HepG2 (cell line): ENCODE data around the gene SLC2A4. TPM values are rescaled to one million over a fixed set of nuclear protein-coding genes. Genes with fewer than 3 reads are reported as not detected.

ENCODE experiments used
- AFF4 ChIP-seq: sonication (generic); formaldehyde crosslinking; IDR thresholded peaks from 2 replicates; pipeline ENCODE4 v1.4.0; 2020; ENCODE audit warnings: missing genetic modification reagents
- ARID5B ChIP-seq: IDR thresholded peaks from 2 replicates; pipeline ENCODE4 v1.4.0; 2020; ENCODE audit warnings: mild to moderate bottlenecking, missing genetic modification reagents
- CHD4 ChIP-seq: fragments of 200-600 bp; sonication (generic); IDR thresholded peaks from 2 replicates; pipeline ENCODE4 v1.7.0; 2017; ENCODE audit warnings: mild to moderate bottlenecking, low read length, borderline replicate concordance
- CREB3 ChIP-seq: sonication (generic); formaldehyde crosslinking; IDR thresholded peaks from 2 replicates; pipeline ENCODE4 v1.5.0; 2020; ENCODE audit warnings: missing genetic modification reagents
- ELF1 ChIP-seq: sonication (generic); formaldehyde crosslinking; IDR thresholded peaks from 2 replicates; pipeline ENCODE4 v1.4.0; 2020; ENCODE audit warnings: missing genetic modification reagents
- NR2F6 ChIP-seq, 2 experiments: IDR thresholded peaks; 2 replicates each; pipeline ENCODE4 v1.6.1; 2016; ENCODE audit warnings: antibody characterized with exemption in 1 of 2, mild to moderate bottlenecking in 1 of 2
- RBM39 ChIP-seq: fragments of 200-400 bp; formaldehyde crosslinking; IDR thresholded peaks from one replicate; pipeline ENCODE4 v1.6.1; 2018; ENCODE audit warnings: antibody characterized with exemption, mild to moderate bottlenecking, low read depth, low read length; ENCODE audit not compliant: poor library complexity, severe bottlenecking
- RORA ChIP-seq: sonication (generic); formaldehyde crosslinking; IDR thresholded peaks from 2 replicates; pipeline ENCODE4 v1.5.0; 2020; ENCODE audit warnings: mild to moderate bottlenecking, missing genetic modification reagents, moderate library complexity
- SRSF9 ChIP-seq: fragments of 200-400 bp; formaldehyde crosslinking; IDR thresholded peaks from 2 replicates; pipeline ENCODE4 v1.6.1; 2018; ENCODE audit warnings: borderline replicate concordance, mild to moderate bottlenecking, low read depth, low read length; ENCODE audit not compliant: insufficient read depth, poor library complexity, severe bottlenecking
- TOE1 ChIP-seq: sonication (generic); formaldehyde crosslinking; IDR thresholded peaks from 2 replicates; pipeline ENCODE4 v1.4.0; 2020; ENCODE audit warnings: mild to moderate bottlenecking, missing genetic modification reagents
- ZBTB2 ChIP-seq: sonication (generic); formaldehyde crosslinking; IDR thresholded peaks from 2 replicates; pipeline ENCODE4 v1.8.0; 2022; ENCODE audit warnings: low read depth, missing genetic modification reagents
- ZBTB20 ChIP-seq: sonication (generic); formaldehyde crosslinking; IDR thresholded peaks from 2 replicates; pipeline ENCODE4 v1.8.1; 2023; ENCODE audit warnings: missing genetic modification reagents, low read depth, mild to moderate bottlenecking, borderline replicate concordance
- ZNF124 ChIP-seq: sonication (generic); formaldehyde crosslinking; IDR thresholded peaks from 2 replicates; pipeline ENCODE4 v1.4.0; 2020; ENCODE audit warnings: missing genetic modification reagents
- ZNF362 ChIP-seq: sonication (generic); formaldehyde crosslinking; IDR thresholded peaks from 2 replicates; pipeline ENCODE4 v1.4.0; 2020; ENCODE audit warnings: missing genetic modification reagents, mild to moderate bottlenecking, borderline replicate concordance
- ZNF891 ChIP-seq: sonication (generic); formaldehyde crosslinking; IDR thresholded peaks from 2 replicates; pipeline ENCODE4 v1.5.0; 2020; ENCODE audit warnings: mild to moderate bottlenecking, missing genetic modification reagents
- polyA plus RNA-seq, 8 experiments: library from polyadenylated mRNA; depleted of rRNA in 3 of 8; stranded (reverse) in 7 of 8; unstranded in 1 of 8; fragments of >200 nt; fragmentation: Illumina TruSeq in 4 of 8; extraction: Trizol in 4 of 8; gene quantifications; 2 replicates each; pipeline versions ENCODE4 v1.2.1 to v1.2.3, GENCODE V29; 2011 to 2016; ENCODE audit warnings: low read depth in 4 of 8, missing spikeins in 1 of 8, mixed read lengths in 1 of 8; ENCODE audit not compliant: insufficient read depth in 1 of 8
- total RNA-seq, 5 experiments: library from RNA; depleted of rRNA; stranded (reverse); fragments of >200 nt; fragmentation: Illumina TruSeq; extraction: Trizol; gene quantifications; 2 replicates each; pipeline ENCODE4 v1.2.3, GENCODE V29; 2016; ENCODE audit warnings: low read depth in 1 of 5

SLC2A4 gene
- total and polyA plus RNA-seq, 2 of the 13 experiments (the other 11 are each of a cell fraction or from before 2014, with no cell fraction given), result 4.9 to 5.8 TPM

- no peak for TF ChIP-seq SRSF9
- TF ChIP-seq TOE1 (CRISPR knock-in tag), result no peak
- TF ChIP-seq ZNF362, result 0 out of 2 replicates have a peak, but pooled peaks have one; percentile 46
- TF ChIP-seq ZBTB20, result no peak
- peak; percentile 53; the same call in 1 of the 2 replicates for TF ChIP-seq ELF1 (CRISPR knock-in tag)
- peak; percentile 76 for TF ChIP-seq ARID5B
- TF ChIP-seq AFF4 (CRISPR knock-in tag), result peak; percentile 71; the same call in 1 of the 2 replicates
- TF ChIP-seq RORA (CRISPR knock-in tag), result no peak
- TF ChIP-seq CHD4, result no peak
- TF ChIP-seq CREB3 (CRISPR knock-in tag), result no peak
- no peak for TF ChIP-seq NR2F6 (IDR thresholded peaks at IDR 0.05)
- peak; percentile 57; the same call in 1 of the 2 replicates for TF ChIP-seq NR2F6 (CRISPR knock-in tag; IDR thresholded peaks at IDR 0.05)
- no peak for TF ChIP-seq RBM39
- peak; percentile 41; the same call in 1 of the 2 replicates for TF ChIP-seq ZNF891 (CRISPR knock-in tag)
- peak; percentile 70; the same call in 1 of the 2 replicates for TF ChIP-seq ZBTB2 (CRISPR knock-in tag)
- peak; percentile 37; the same call in 1 of the 2 replicates for TF ChIP-seq ZNF124 (CRISPR knock-in tag)
These were observed 38.6 kb upstream of the SLC2A4 start (continued) for GRCh38 chr17:7242717-7243452.
